Pancreas (tissue), 10 donors: ENCODE measurements around the gene TMCC1. TPM values are rescaled to one million over a fixed set of nuclear protein-coding genes. Genes with fewer than 3 reads are reported as not detected.

Experiments
- ATAC-seq, 4 donors: fragments of 200-7000 bp; cut with Tn5 transposase; one replicate each; pipeline versions ENCODE4 v1.8.0 to v1.9.1; 2020; ENCODE audit warnings: mild to moderate bottlenecking in 4 of 4, moderate library complexity in 4 of 4
- DNase-seq, 6 donors: peaks; one replicate each; pipeline ENCODE4 v3.0.0-alpha.2; 2020
- FAIRE-seq: peaks from 2 replicates; lab custom pipeline; 2012; peaks lifted over from hg19 to GRCh38; lab: Jason Lieb, UNC
- H3K27ac ChIP-seq, 4 donors: fragments of 200-600 bp; sonication (generic); 1 replicate in 3 of 4; 2 replicates in 1 of 4; pipeline versions ENCODE4 v1.5.0 to v1.8.0; 2020
- H3K27me3 ChIP-seq, 4 donors: fragments of 200-600 bp; one replicate each; pipeline ENCODE4 v1.8.0; 2021
- H3K36me3 ChIP-seq, 3 donors: fragments of 200-600 bp; sonication (generic) in 1 of 3; one replicate each; pipeline versions ENCODE4 v1.5.0 to v1.8.0; 2020 to 2021
- H3K4me1 ChIP-seq, 3 donors: fragments of 200-600 bp; one replicate each; pipeline ENCODE4 v1.8.0; 2021
- H3K4me3 ChIP-seq, 4 donors: fragments of 200-600 bp; sonication (generic) in 2 of 4; one replicate each; pipeline versions ENCODE4 v1.5.0 to v1.8.0; 2020 to 2021
- H3K9me3 ChIP-seq, 4 donors: fragments of 200-600 bp; one replicate each; pipeline ENCODE4 v1.8.0; 2021
- CTCF ChIP-seq, 4 donors: fragments of 200-600 bp; sonication (generic) in 3 of 4; IDR thresholded peaks; one replicate each; pipeline versions ENCODE4 v1.5.0 to v1.8.0; 2021; ENCODE audit warnings: antibody characterized with exemption in 4 of 4
- WGBS, 2 donors: extraction: QIAGEN DNeasy Blood & Tissue Kit; methylation state at CpG; one replicate each; pipeline ENCODE4 v1.1.7; 2013; 5-methylcytosine and 5-hydroxymethylcytosine counted together
- intact Hi-C, 3 donors: fragments of 100-400 bp; cut with DNase I; formaldehyde crosslinking; loops; one replicate each; pipeline versions ENCODE4 v1.11.1 to v1.14.2; 2022
- polyA plus RNA-seq, 2 donors: library from polyadenylated mRNA; stranded (reverse); fragments of 200-250 nt; gene quantifications; one replicate each; pipeline ENCODE4 v1.2.3, GENCODE V29; 2013
- total RNA-seq, 6 donors: library from RNA; stranded (reverse); fragmentation: NEBNext Ultra II Directional in 4 of 6; extraction: Animal tissue kit (Norgen Biotek cat#: 25700) in 4 of 6; gene quantifications; one replicate each; pipeline versions ENCODE4 v1.2.1 to v1.2.4, GENCODE V29; 2021 to 2023
- donor health status: healthy with polysubstance abuse.
- donor health status: DM: no; HTN: no; CAD: no; lungs with moderate emphysema.
- donor health status: DM: no; HTN: no; CAD: no.
- donor health status: control.
- donor health status: control.
- donor health status: Bipolar disorder and iron deficiency.
- donor health status: DM: yes; HTN: yes; CAD: no.
- donor health status: DM: no; HTN: no; CAD: no.
- donor health status: DM: no; HTN: no; CAD: no.
- donor health status: DM: yes; HTN: yes; CAD: no.

The TMCC1 gene
- total and polyA plus RNA-seq, 8 donors: 5.6 to 27.5 (median 16.9) TPM

- ATAC-seq (no peak), DNase-seq (no peak), FAIRE-seq (no peak)
- no peaks in the 10 kb centered on the region for H3K9me3 ChIP-seq
- peaks cover 0 to 5% (median 0%) of the 10 kb centered on the region in 3 donors for H3K4me1 ChIP-seq
- TF ChIP-seq CTCF (IDR thresholded peaks at IDR 0.05): no peak
- H3K27ac ChIP-seq: no peak overlapping the region
- 99 to 100% methylated on average over 2 of the region's 2 CpGs for WGBS, 2 donors
- intact Hi-C loops: no loop called here
- H3K27me3 ChIP-seq: no peaks in the 10 kb centered on the region
- no peak overlapping the region for H3K4me3 ChIP-seq
- peaks cover 0 to 2% (median 0%) of the 10 kb centered on the region in 3 donors for H3K36me3 ChIP-seq
Measured at GRCh38 chr3:129868912-129869311, 24.6 kb downstream of the TMCC1 start.

- Histone ChIP-seq H3K27ac (no peak overlapping the region), H3K36me3 (no peaks in the 10 kb centered on the region), H3K4me1 (peaks cover 0 to 5% (median 0%) of the 10 kb centered on the region in 3 donors), H3K4me3 (no peak overlapping the region), H3K9me3 (no peaks in the 10 kb centered on the region), H3K27me3 (no peaks in the 10 kb centered on the region)
- intact Hi-C loops: no loop called here
- WGBS, 2 donors: 86 to 88% methylated on average over 5 of the region's 5 CpGs
- TF ChIP-seq CTCF (IDR thresholded peaks at IDR 0.05): no peak
- ATAC-seq (no peak), FAIRE-seq (no peak), DNase-seq (no peak)
Measured at GRCh38 chr3:129867506-129868124, 25.9 kb downstream of the TMCC1 start.

- Histone ChIP-seq H3K4me1 (peaks cover 0 to 5% (median 0%) of the 10 kb centered on the region in 3 donors), H3K27ac (no peak overlapping the region), H3K9me3 (no peaks in the 10 kb centered on the region), H3K27me3 (no peaks in the 10 kb centered on the region), H3K36me3 (no peaks in the 10 kb centered on the region), H3K4me3 (no peak overlapping the region)
- WGBS, 2 donors: 92 to 94% methylated on average over 2 of the region's 2 CpGs
- no peak for FAIRE-seq
- no peak for TF ChIP-seq CTCF (IDR thresholded peaks at IDR 0.05)
- intact Hi-C loops: no loop called here
- DNase-seq: no peak
- no peak for ATAC-seq
Measured at GRCh38 chr3:129865806-129866205, 27.7 kb downstream of the TMCC1 start.

GRCh38 chr3:129864519-129864918 is 29.0 kb downstream of the TMCC1 start:
- Histone ChIP-seq H3K4me1 (no peaks in the 10 kb centered on the region), H3K4me3 (no peak overlapping the region), H3K27ac (no peak overlapping the region), H3K27me3 (no peaks in the 10 kb centered on the region), H3K9me3 (no peaks in the 10 kb centered on the region), H3K36me3 (no peaks in the 10 kb centered on the region)
- TF ChIP-seq CTCF (IDR thresholded peaks at IDR 0.05): no peak
- DNase-seq (no peak), FAIRE-seq (no peak), ATAC-seq (no peak)
- intact Hi-C loops: no loop called here
- 88 to 95% methylated on average over 1 of the region's 1 CpG for WGBS, 2 donors

GRCh38 chr3:129859272-129859671 is 34.2 kb downstream of the TMCC1 start:
- H3K4me1 ChIP-seq: peaks cover 8 to 16% (median 10%) of the 10 kb centered on the region in 3 donors
- WGBS, 2 donors: 98% methylated on average over 4 of the region's 4 CpGs
- H3K27me3 ChIP-seq: no peaks in the 10 kb centered on the region
- H3K9me3 ChIP-seq: no peaks in the 10 kb centered on the region
- intact Hi-C loops: no loop called here
- H3K4me3 ChIP-seq: no peak overlapping the region
- H3K27ac ChIP-seq: no peak overlapping the region
- FAIRE-seq (no peak), ATAC-seq (no peak), DNase-seq (no peak)
- no peaks in the 10 kb centered on the region for H3K36me3 ChIP-seq
- no peak for TF ChIP-seq CTCF (IDR thresholded peaks at IDR 0.05)
